NK-92 treated with Interleukin-12 subunit alpha and Interleukin-12 subunit beta, amount 100 ng/mL, for 24 hours (cell line): ENCODE data around the gene CHD2.
"Not testable (repeated sequence)": the region's sequence is repeated elsewhere in the genome, so short reads cannot be mapped to it uniquely, and the experiment has no call there.

Experiments
- DNase-seq: peaks from one replicate; lab custom pipeline; 2025; lab: John Stamatoyannopoulos, UW

CHD2 gene

DNA sequence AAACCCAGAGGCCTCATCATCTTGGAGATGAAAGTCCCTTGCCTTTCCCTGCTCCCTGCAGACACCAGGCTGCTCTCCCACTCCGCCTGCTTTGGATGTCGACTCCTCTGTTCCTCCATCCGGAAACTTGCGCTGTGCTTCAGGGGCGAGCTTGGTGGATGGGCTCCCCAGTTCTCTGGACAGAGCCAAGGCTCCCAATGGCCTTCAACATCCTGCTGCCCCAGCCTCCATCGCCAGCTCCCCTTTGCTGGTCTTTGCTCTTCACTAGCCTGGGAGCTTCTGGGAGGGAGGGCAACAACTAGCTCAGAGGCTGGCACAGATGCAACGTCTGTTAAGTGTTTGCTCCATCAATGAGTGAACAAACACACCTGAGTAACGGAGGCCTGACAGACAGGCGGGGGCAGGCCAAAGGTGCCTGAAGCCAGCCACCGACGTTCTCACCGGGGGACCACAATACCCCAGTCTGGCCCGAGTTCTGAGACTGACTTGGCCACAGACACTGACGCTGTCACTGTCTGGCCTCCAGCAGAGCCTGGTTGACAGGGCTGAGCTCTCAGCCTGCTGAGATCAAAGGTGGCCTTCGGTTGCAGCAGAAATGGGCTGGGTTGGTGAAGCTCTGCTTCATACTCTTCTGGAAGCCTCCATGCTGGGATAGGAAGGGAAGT, 149.9 kb downstream of the CHD2 start:
- DNase-seq = no peak

DNA sequence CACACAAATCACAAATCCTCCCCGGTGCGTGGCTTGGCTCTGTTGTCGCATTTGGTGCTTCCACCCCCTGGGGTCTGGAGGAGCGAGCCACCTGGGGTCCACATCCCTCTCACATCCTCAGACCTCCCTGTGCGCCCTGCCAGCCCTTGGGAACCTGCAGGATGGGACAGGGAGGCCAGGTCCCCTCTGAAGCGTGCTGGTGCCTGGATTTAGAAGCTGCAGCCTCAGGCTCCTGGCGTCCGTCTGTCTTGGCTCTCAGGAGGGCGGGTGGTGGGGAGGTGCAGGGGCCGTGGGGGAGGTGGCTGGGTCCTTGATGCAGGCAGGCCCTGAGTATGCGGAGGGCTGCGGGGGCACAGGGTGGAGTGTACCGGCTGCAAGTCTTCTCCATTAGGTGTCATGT, 150.5 kb downstream of the CHD2 start:
- DNase-seq = no peak

DNA sequence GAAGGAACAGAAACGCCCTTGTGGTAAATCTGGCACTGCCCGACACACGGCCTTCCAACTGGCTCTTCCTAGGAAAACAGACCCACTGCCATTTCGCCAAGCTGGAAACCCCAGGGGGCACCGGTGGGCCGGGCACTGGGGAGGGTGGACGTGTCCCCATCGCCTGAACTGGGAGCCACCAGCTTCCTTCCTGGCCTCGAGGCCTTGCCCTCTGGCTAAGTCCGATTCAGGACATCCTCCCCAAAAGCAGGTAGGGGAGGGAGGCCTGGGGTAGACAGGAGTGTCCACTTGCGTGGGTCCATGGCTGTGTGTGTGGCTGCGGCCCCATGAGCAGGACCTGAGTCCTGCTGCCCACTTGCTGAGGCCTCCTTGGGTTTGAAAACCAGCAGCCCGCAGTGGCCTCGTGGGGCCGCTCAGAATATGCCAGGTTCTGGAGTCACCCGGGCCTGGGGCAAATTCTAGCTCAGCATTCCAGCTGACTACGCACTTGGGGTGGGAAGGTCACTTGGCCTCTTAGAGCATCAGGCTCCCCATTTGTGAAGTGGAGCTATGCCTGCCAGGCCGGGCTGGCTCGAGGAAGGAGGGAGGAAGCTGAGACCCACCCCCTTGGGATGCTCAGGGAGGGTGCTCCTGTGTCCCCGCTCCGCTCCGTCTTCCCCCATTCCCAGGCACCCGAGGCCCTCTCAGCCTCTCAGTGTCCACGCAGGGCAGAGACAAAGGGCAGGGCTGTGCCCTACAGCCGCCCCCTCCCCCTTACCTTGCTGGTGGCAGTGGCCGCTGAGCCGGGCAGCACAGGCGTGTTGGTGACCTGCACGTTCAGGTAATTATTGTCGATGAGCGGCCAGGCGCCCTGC, 151.3 kb downstream of the CHD2 start:
- no peak for DNase-seq

DNA sequence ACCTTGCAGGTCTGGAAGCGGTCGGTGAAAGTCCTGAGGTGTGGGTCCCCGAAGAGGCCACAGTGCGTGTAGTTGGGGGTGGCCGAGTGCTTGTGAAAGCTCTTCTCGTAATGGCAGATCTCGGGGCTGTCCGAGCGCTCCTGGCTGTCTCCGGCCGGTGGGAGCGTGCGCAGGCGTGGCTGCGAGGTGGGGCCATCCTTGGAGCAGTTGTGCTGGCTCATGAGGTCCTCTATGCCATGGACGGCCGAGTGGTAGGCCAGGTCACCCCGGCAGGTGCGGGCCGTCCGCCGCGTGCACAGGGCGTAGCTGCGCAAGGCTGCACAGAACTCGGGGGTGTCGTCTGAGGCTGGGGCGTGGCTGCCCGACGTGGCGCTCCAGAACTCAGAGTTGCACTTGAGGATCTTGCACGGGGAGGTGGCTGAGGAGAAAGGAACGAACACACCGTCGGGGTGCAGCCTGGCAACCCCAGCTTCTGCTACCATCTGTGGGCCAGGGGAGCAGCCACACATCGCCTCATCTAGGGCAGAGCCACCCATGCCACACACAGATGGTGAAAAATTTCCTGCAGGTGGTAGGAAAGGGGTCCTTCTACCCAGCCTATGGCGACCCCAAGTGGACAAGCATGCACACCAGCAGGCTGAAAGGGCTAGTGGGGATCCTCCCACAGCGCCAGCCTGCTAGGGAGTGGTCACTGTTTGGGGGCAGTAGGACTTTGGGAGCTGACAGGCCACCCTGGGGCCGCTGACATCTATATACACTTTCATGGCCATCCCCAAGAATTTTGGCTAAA, 152.2 kb downstream of the CHD2 start:
- DNase-seq = no peak

DNA sequence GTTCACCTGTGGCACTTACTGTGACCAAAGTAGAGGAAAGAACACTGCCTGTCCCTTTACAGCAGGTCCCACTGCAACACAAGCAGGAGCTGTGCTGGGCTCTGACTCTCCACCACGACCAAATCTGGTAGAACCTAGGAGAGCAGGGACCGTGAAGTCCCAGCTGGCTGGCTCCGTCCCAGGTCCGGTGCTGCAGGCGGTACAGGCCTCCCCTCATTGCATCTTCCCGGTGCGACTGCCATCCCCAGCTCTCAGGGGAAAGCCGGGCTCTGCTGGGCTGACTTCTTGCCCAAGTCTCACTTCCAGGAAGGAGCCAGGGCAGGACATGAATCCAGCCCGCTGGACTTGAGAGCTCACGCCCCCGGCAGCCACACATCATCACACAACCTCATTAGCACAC, 155.1 kb downstream of the CHD2 start:
- no peak for DNase-seq

DNA sequence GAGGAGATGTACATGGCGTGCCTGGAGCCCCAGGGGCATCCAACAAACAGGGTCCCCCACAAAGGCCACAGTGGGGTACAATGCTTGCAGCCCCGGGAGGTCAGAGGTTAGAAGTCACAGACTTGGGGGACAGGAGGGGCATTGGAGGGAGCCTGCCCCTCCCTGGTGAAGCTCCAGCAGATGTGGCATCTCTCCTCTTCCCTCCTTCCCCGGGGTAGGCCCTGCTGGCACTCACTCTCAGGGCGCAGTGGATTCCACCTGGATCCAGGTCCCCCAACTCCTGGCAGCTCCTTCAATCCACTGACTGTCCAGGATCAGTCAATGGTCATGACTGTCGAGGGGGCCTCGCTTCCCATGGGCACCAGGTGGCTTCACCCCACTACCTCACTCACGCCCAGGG, 156.7 kb downstream of the CHD2 start:
- no peak for DNase-seq

DNA sequence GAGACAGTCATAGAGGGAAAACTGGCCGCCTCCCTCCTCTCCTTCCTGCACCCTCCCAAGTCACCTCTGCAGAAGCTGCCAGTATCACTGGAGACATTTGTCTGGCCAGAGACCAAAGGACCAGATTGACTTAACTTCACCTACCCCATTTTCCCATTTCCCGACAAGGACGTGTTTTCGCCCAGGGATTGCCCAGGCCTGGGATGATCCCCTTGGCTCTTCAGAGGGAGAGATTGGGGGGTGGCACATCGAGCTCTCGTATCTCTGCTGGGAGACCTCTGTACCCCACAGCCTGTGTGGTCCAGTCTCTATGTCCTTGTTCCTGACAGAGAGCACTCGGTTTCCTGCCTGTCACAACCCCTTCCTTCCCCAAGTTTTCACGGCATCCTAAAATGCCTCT, 157.5 kb downstream of the CHD2 start:
- no peak for DNase-seq

DNA sequence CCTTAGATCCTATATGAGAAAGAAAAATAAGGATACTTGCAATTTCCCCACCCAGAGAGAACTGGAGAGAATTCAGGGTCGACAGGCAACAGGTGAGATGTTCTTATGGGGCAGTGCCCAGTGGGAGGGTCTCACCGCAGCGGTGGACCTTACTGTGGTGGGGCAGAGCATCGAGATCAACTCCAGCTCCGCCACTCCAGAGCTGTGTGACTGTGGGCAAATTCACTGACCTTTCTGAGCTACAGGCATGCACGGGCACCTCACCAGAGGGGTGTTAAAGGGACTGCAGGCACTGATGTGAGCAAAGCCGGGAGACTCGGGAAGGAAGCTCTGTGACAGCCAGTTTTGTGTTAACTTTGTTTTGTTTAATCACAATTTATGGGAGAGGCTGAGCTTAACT, 158.0 kb downstream of the CHD2 start:
- DNase-seq = no peak

DNA sequence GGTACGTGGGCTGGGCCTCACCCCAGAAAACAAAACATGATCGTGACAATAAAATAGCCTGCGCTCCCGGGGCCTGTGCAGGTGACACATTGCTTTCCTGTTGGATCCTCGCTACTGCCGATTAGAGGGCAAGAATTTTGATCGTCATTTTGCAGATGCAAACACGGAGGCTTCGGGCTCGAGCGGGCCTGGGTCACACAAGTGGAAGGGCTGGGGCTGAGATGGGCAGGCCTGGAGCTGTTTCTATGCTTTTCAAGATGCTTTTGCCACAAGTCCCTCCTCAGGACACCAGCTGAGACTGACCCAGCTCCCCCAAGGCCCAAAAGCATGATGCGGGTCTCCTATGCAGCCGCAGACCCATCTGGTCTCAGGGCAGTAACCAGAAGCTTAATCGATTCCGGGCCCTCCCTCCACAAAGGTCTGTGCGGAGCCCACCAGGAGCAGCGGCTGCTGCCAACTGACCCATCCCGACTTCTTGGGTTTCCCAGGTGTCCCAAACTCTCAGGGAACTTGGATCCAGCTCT, 158.8 kb downstream of the CHD2 start:
- DNase-seq = no peak

DNA sequence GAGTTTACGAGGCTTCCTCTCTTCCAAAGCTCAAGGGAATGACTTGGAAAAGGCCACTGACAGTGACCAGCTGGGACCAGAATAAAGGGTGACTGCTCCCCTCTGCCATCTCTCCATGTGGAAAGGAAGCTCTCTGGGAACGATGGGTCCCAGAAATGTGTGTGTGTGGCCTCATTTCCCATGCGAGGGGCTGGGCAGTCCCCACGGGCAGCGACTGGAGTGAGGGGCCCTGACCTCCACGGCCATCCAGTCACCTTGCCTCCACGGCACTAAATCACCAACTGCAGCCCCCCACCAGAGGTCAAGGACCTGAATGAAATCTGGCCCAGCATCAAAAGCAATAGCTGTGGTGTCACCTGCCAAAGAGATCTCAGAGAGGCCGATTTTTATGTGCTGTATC, 159.3 kb downstream of the CHD2 start:
- DNase-seq = no peak

DNA sequence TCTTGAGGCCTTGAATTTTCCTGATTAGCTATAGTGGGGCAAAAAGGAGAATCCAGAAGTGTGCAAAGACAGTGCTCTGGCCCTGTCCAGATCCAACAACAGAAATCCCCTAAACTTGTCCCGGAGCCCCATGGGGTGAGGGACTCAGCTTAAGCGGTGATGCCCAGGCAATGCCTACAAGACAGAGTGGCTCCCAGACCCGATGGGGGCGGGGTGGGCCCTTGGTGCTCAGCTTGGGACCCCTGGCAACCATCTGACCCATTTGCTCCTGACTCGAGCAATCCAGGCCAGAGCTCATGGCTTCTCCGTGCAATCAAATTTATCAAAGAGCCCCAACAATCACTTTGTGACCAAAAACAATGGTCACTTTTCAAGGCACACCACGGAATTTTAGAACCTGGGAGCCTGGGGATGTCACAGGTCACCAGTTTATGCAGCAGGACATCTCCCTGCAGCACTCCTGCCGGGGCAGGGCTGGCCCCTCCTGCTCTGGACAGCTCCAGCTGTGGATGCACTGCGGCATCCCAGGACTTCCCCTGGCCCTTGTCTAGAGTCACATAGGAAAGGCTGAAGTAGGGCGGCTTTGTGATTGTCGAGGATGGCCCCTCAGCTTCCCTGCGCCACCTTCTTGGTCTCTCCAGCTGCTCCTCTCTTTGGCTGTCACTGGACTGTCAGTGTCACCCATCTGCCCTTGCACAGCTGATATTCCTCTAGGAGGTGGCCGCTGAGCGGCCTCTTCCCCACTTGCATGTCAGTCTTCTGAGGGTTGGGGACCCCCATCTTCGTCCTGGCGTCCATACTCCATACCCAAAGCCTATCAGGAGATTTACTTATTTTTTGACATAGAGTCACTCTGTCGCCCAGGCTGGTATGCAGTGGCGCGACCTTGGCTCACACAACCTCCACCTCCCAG, 160.5 kb downstream of the CHD2 start:
- no peak for DNase-seq

DNA sequence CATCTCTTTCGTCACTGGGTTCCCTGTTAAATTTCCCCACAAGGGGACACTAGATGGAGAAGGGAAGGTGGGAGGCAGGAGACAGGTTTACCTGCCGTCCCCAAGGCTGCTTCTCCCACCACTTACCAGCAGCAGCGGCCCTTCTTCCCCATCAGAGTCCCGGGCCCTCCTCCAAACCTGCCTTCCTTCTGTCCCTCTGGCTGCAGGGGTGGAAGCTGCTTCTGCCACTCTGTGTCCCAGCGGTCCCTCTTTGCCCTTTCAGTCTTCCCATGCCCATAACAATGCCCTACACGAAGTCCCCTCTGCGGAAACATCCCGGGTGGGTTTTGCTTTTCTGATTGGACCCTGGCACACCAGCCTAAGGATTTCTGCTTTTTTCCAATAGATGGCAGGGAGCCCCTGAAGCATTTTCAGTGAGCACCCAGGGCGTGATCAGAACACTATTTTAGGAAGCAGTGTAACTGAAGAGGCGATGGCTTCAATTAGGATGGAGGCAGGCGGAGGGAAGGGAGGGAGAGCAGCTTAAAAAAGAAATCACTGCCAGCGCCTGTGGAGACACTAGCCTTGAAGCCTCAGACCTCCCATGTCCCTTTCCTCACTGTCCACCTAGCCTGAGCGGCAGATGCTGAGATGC, 162.6 kb downstream of the CHD2 start:
- DNase-seq = not testable (repeated sequence)

DNA sequence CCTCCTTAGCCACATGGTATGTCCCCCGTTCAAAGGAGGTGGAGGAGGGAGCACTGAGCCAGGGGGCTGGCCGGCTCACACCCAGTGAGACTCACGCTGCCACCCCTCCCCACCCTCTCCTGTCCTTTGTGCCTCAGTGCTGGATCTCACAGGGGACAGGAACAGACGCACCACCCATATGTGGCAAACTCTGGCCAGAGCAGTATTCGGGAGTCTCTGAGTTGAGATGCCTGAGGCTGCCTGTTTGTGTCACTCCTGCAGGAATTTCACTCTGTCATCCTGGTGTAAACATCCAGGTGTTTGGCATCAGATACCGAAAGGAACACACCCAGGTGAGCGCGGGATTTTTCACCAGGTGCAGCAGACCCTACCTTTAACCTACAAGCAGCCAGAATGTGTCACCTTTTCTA, 163.1 kb downstream of the CHD2 start:
- no peak for DNase-seq

DNA sequence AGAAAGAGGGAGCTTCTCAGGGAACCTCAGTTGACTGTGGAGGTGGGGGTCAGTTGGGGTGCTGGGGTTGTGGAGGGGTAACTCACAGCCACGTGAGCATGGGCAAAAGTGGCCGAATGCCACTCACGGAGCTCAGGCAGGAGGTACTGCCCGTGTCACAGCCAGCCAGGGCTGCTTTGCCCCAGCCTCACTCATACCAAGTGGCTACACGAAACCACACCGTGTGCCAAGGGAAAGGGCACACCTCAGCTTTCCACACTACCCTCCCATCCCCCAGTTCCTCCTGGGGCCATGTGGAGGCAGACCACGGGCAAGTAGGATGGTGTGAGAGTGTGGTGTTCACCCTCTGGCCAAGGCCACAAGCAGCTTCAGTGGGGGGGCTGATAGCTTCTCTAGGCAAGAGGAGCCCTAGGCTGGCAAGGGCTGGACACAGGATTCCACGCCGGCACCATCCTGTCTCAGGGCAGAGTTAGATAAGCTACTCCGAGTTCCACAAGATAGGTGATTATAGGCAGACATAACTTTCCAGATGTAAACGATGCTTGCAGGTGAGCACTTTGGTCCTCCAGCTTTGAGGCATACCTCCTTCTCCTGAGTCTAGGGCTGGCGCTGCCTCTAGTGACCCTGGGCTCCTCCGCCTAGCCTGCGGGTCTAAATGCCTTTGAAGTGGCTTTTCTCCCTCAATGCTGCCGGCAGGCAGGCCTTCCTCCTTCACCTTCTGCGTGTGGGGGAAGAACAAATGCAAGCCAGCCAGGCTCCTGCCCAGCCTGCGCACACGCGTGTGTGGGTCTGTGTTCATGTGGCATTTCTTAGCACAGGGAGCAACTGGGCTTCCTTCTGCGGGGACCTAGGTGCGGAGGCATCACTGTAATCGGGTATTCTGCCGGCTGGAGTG, 163.9 kb downstream of the CHD2 start:
- no peak for DNase-seq

DNA sequence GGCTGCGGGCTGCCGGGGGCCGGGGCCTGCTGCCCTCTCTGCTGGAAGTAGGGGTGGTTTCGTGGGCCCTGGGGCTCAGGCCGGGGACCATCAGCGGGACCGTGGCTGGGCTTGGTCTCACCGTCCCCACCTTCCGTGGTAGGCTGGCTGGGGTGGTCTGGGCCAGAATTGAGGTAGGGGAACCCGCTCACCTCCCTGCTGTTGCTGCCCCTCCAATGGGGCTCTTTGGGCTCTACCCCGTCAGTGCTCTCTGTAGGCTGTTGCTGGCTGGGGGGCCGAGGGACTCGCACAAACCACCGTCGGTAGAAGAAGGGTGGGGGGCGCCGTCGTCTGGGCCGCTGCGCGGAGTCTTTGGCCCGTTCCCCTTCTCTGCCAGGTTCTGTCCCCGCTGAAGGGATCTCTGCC, 165.5 kb downstream of the CHD2 start:
- no peak for DNase-seq

DNA sequence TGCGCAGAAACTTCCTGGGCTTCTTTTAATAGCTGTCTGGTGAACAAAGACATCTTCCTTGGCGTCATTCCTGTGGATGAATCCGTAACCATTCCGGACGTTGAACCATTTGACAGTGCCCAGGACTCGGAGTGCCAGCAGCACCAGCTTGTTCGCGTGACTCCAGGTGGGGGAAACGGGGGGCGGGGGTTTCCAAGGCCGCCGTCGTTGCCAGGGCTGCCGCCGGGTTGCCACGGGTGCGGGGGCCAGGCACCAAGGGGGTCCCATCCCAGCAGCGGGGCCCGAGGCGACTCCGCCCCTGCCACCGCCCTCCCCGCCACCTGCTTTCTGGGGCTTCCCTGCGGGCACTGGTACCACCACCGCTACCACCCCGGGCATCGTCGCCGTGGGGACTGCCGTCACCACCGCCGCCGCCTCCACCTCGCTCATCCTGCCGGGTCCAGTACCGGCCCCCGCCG, 166.1 kb downstream of the CHD2 start:
- no peak for DNase-seq

DNA sequence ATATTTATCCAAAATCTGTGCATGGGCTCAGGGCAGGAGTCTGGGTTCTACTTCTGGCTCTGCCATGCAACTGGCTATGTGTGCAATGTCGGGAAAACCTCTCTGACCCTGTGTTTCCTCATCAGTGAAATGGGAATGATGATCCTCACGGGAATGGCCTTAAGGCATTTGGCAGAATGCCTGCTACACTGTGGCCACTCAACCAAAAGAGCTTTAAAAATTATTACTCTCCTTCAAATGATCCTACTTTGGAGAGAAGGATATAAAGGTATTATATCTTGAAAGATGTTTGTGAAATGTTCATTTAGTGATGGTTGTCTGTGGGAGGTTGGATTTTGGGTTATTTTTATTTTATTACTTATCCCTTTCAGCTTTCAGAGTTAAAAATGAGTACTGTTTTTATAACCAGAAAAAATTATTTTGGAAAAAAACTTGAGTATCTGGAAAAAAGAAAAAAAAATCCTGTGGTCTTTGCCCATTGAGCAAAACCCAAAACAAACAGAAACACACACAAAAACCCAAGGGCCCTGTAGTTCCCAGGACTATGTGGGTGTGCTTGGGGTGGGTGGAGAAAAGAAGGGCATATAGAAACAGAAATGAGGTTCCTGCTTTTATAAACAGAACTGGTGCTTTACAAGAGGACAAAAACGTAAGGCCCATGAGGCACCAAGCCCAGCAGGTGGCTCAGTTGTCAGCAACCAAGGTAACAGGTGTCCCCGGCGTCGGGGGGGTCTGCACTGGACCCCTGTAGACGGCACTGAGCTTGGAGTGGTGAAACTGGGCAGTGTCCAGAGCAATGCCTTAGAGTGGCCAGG, 166.9 kb downstream of the CHD2 start:
- DNase-seq = no peak

DNA sequence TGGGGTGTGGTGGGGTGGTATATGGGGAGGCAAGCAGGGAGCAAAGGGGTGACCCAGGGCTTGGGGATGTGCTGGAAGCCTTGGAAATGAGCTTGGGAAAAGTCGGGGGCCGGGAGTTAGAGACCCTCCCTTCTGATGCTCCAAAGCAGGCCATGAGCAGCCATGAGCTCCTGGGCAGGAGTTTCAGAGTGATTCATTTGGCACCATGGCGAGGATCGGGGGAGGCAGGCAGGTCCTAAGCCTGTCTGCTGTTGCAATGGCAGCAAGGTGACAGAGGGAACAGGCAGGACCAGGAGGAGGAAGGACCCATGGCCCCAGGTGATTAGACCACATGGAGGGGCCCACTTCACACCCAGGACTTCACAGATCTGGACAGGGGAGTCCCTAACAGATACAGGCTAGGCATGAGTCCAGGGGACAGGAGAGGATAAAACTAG, 167.5 kb downstream of the CHD2 start:
- no peak for DNase-seq
